H9 (cell line): ENCODE measurements around the gene MTSS2. TPM values are rescaled to one million over a fixed set of nuclear protein-coding genes. Genes with fewer than 3 reads are reported as not detected.
A peak's percentile ranks its signal among the peaks of the same experiment; 100 is the strongest.

Experiments
- DNase-seq: peaks from one replicate; pipeline ENCODE4 v3.0.0-alpha.2; 2017
- H2AFZ ChIP-seq: one replicate; pipeline ENCODE4 v1.6.1; 2013; ENCODE audit warnings: mild to moderate bottlenecking, low read length, control low read depth, moderate library complexity
- H2AK5ac ChIP-seq: 2 replicates; pipeline ENCODE4 v1.6.1; 2013; ENCODE audit warnings: low read length, control low read depth, mixed read lengths; ENCODE audit not compliant: insufficient read length
- H2BK120ac ChIP-seq: one replicate; pipeline ENCODE4 v1.6.1; 2013; ENCODE audit warnings: low read depth, mild to moderate bottlenecking, low read length, control low read depth, inconsistent platforms; ENCODE audit not compliant: poor library complexity, severe bottlenecking
- H2BK12ac ChIP-seq: 2 replicates; pipeline ENCODE4 v1.6.1; 2013; ENCODE audit warnings: low read length, control low read depth, mixed read lengths, low read depth; ENCODE audit not compliant: insufficient read length
- H2BK15ac ChIP-seq: 2 replicates; pipeline ENCODE4 v1.6.1; 2013; ENCODE audit warnings: low read depth, low read length, control low read depth
- H2BK20ac ChIP-seq: one replicate; pipeline ENCODE4 v1.6.1; 2013; ENCODE audit warnings: low read depth, mild to moderate bottlenecking, low read length, control low read depth, inconsistent platforms; ENCODE audit not compliant: poor library complexity, severe bottlenecking
- H2BK5ac ChIP-seq: 2 replicates; pipeline ENCODE4 v1.6.1; 2013; ENCODE audit warnings: low read length, control low read depth, mixed read lengths; ENCODE audit not compliant: insufficient read length
- H3K14ac ChIP-seq: 2 replicates; pipeline ENCODE4 v1.6.1; 2013; ENCODE audit warnings: low read length, control low read depth; ENCODE audit not compliant: insufficient read depth
- H3K18ac ChIP-seq: 2 replicates; pipeline ENCODE4 v1.6.1; 2013; ENCODE audit warnings: low read depth, mild to moderate bottlenecking, mixed read lengths, low read length, control low read depth; ENCODE audit not compliant: insufficient read length
- H3K23ac ChIP-seq: 2 replicates; pipeline ENCODE4 v1.6.1; 2013; ENCODE audit warnings: low read length, control low read depth, mixed read lengths, low read depth; ENCODE audit not compliant: insufficient read length
- H3K23me2 ChIP-seq: 2 replicates; pipeline ENCODE4 v1.6.1; 2013; ENCODE audit warnings: low read depth, mild to moderate bottlenecking, mixed read lengths, low read length, control low read depth; ENCODE audit not compliant: insufficient read length, poor library complexity, severe bottlenecking
- H3K27ac ChIP-seq: 2 replicates; pipeline ENCODE4 v1.5.1; 2013; ENCODE audit warnings: low read length, control low read depth, mixed read lengths, low read depth; ENCODE audit not compliant: insufficient read length
- H3K27me3 ChIP-seq: 2 replicates; pipeline ENCODE4 v1.6.1; 2013; ENCODE audit warnings: low read length, control low read depth, inconsistent platforms; ENCODE audit not compliant: insufficient read depth
- H3K4ac ChIP-seq: 2 replicates; pipeline ENCODE4 v1.6.1; 2013; ENCODE audit warnings: low read depth, mild to moderate bottlenecking, control low read depth, inconsistent platforms, low read length, moderate library complexity
- H3K4me1 ChIP-seq: 2 replicates; pipeline ENCODE4 v1.6.1; 2013; ENCODE audit warnings: low read length, control low read depth, inconsistent platforms; ENCODE audit not compliant: insufficient read depth
- H3K4me2 ChIP-seq: 2 replicates; pipeline ENCODE4 v1.6.1; 2013; ENCODE audit warnings: low read length, control low read depth, mixed read lengths; ENCODE audit not compliant: insufficient read length, insufficient read depth
- H3K56ac ChIP-seq: 2 replicates; pipeline ENCODE4 v1.6.1; 2013; ENCODE audit warnings: low read depth, mild to moderate bottlenecking, mixed read lengths, low read length, control low read depth; ENCODE audit not compliant: insufficient read length
- H3K79me1 ChIP-seq: 2 replicates; pipeline ENCODE4 v1.6.1; 2013; ENCODE audit warnings: low read depth, mild to moderate bottlenecking, moderate library complexity, low read length, control low read depth, inconsistent platforms; ENCODE audit not compliant: insufficient read depth, poor library complexity, severe bottlenecking
- H3K79me2 ChIP-seq: 2 replicates; pipeline ENCODE4 v1.6.1; 2013; ENCODE audit warnings: low read length, control low read depth, inconsistent platforms; ENCODE audit not compliant: insufficient read depth
- H3K9ac ChIP-seq: 2 replicates; pipeline ENCODE4 v1.6.1; 2013; ENCODE audit warnings: low read length, control low read depth, mixed read lengths; ENCODE audit not compliant: insufficient read length; ENCODE audit errors: extremely low read depth
- H3K9me3 ChIP-seq: one replicate; pipeline ENCODE4 v1.6.1; 2013; ENCODE audit warnings: low read depth, low read length, inconsistent platforms; ENCODE audit not compliant: control insufficient read depth
- H3T11ph ChIP-seq: one replicate; pipeline ENCODE4 v1.6.1; 2013; ENCODE audit warnings: mild to moderate bottlenecking, low read length, control low read depth, inconsistent platforms
- H4K20me1 ChIP-seq: one replicate; pipeline ENCODE4 v1.6.1; 2013; ENCODE audit not compliant: control insufficient read depth, insufficient read length, insufficient read depth
- H4K5ac ChIP-seq: 2 replicates; pipeline ENCODE4 v1.6.1; 2013; ENCODE audit warnings: low read depth, mild to moderate bottlenecking, mixed read lengths, low read length, control low read depth; ENCODE audit not compliant: insufficient read length
- H4K8ac ChIP-seq: replicated peaks from 2 replicates; pipeline ENCODE4 v1.6.1; 2013; ENCODE audit warnings: low read length, control low read depth, mixed read lengths, low read depth; ENCODE audit not compliant: insufficient read length
- H4K91ac ChIP-seq: 2 replicates; pipeline ENCODE4 v1.6.1; 2013; ENCODE audit warnings: low read depth, mild to moderate bottlenecking, moderate library complexity, mixed read lengths, low read length, control low read depth; ENCODE audit not compliant: insufficient read length
- H3K27ac Mint-ChIP-seq, 3 experiments: 2 replicates in 2 of 3; 3 replicates in 1 of 3; pipeline ENCODE4 v1.8.0; 2020 to 2021; ENCODE audit warnings: mixed read lengths in 3 of 3, mild to moderate bottlenecking in 1 of 3, moderate library complexity in 1 of 3
- H3K27me3 Mint-ChIP-seq: 2 replicates; pipeline ENCODE4 v1.8.0; 2021; ENCODE audit warnings: low read depth, mild to moderate bottlenecking, moderate library complexity, mixed read lengths
- H3K36me3 Mint-ChIP-seq, 3 experiments: 2 replicates in 2 of 3; 3 replicates in 1 of 3; pipeline ENCODE4 v1.8.0; 2020 to 2021; ENCODE audit warnings: low read depth in 3 of 3, mixed read lengths in 3 of 3; ENCODE audit not compliant: insufficient read depth in 1 of 3
- H3K4me1 Mint-ChIP-seq, 2 experiments: 2 replicates each; pipeline ENCODE4 v1.8.0; 2020; ENCODE audit warnings: mixed read lengths in 2 of 2
- H3K4me3 Mint-ChIP-seq, 2 experiments: 2 replicates in 1 of 2; 3 replicates in 1 of 2; pipeline ENCODE4 v1.8.0; 2020 to 2021; ENCODE audit warnings: mild to moderate bottlenecking in 2 of 2, mixed read lengths in 2 of 2, moderate library complexity in 1 of 2
- H3K9me3 Mint-ChIP-seq, 2 experiments: 2 replicates in 1 of 2; 3 replicates in 1 of 2; pipeline ENCODE4 v1.8.0; 2020; ENCODE audit warnings: mild to moderate bottlenecking in 2 of 2, mixed read lengths in 2 of 2, moderate library complexity in 1 of 2
- WGBS: extraction: QIAGEN DNeasy Blood & Tissue Kit; methylation state at CpG from one replicate; pipeline ENCODE4 v1.1.7; 2013; ENCODE audit warnings: missing lambda C conversion rate, low lambda C conversion rate, mixed read lengths; ENCODE audit not compliant: insufficient read length; ENCODE audit errors: extremely low coverage; 5-methylcytosine and 5-hydroxymethylcytosine counted together
- total RNA-seq: library from RNA; stranded (reverse); gene quantifications from 2 replicates; pipeline ENCODE4 v1.2.1, GENCODE V29; 2021
- TF ChIP-seq, protein P1 (sequence below): fragments of 200-600 bp; sonication (generic); conservative IDR thresholded peaks from 3 replicates; pipeline ENCODE4 v1.8.0; 2021; ENCODE audit warnings: antibody characterized with exemption, mild to moderate bottlenecking

MTSS2 gene
- total RNA-seq, 1 experiment from 2014 or later: 41.0 TPM

DNA sequence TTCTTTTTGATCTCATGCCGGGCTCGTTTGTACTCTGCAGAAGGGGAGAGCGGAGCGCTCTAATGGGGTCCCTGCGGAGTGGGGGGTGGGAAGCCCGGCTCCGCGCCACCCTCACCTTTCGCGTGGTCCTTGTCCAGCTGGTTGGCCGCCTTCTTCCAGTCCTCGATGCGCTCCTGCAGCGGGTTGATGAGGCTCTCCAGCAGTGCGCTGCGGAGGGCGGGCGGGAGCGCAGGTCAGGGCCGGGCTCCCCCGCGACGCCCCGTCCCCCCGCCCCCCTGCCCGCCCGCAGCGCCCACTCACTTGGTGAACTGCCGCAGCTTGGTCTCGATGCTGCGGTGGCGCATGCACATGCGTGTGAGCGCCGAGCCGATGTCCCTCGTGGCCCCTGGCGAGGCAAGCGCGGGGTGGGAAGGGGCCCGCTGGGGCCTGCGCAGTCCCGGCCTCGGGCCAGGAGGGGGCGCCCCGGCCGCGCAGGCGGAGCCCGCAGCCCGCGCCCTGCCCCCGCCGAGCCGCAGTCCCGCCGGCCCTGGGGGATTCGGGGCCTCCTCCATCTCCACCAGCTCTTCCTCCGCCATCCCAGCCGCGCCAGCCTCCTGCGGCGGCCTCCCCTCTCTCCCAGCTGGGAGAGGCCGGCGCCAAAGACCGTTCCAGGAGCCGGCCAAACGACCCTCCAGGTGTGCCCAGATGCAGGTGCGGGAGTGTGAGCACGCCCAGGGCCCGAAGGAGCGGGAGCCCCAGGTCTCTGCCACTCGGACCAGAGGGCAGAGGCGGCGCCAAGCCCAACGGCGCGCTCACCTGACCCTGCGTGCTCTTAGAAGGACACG, 6.0 kb downstream of the MTSS2 start:
- Histone ChIP-seq H3K9ac (no peak overlapping the region), H3K27me3 (no peaks in the 10 kb centered on the region), H3K14ac (no peak overlapping the region), H2BK5ac (no peak overlapping the region), H3K23me2 (peaks cover 1% of the 10 kb centered on the region), H4K5ac (no peak overlapping the region), H4K91ac (no peak overlapping the region), H2AFZ (no peak overlapping the region), H3K23ac (no peak overlapping the region), H3K4me2 (no peak overlapping the region), H3T11ph (no peak overlapping the region), H3K27ac (no peak overlapping the region), H3K9me3 (no peaks in the 10 kb centered on the region), H2BK120ac (no peak overlapping the region), H3K79me2 (no peaks in the 10 kb centered on the region), H2AK5ac (no peak overlapping the region), H4K20me1 (no peaks in the 10 kb centered on the region), H3K4me1 (no peaks in the 10 kb centered on the region), H2BK12ac (no peak overlapping the region), H4K8ac (no peak overlapping the region), H2BK20ac (no peak overlapping the region), H3K56ac (no peak overlapping the region), H2BK15ac (no peak overlapping the region), H3K18ac (no peak overlapping the region), H3K4ac (no peak overlapping the region), H3K79me1 (no peaks in the 10 kb centered on the region)
- no peaks in the 10 kb centered on the region for H3K27me3 Mint-ChIP-seq
- no CpG with 5 or more reads among the region's 80 CpGs for WGBS
- no peaks in the 10 kb centered on the region; a peak in 1 of 5 replicates for H3K9me3 Mint-ChIP-seq
- TF ChIP-seq, protein P1, sequence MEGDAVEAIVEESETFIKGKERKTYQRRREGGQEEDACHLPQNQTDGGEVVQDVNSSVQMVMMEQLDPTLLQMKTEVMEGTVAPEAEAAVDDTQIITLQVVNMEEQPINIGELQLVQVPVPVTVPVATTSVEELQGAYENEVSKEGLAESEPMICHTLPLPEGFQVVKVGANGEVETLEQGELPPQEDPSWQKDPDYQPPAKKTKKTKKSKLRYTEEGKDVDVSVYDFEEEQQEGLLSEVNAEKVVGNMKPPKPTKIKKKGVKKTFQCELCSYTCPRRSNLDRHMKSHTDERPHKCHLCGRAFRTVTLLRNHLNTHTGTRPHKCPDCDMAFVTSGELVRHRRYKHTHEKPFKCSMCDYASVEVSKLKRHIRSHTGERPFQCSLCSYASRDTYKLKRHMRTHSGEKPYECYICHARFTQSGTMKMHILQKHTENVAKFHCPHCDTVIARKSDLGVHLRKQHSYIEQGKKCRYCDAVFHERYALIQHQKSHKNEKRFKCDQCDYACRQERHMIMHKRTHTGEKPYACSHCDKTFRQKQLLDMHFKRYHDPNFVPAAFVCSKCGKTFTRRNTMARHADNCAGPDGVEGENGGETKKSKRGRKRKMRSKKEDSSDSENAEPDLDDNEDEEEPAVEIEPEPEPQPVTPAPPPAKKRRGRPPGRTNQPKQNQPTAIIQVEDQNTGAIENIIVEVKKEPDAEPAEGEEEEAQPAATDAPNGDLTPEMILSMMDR: peak; percentile 65; the same call in 2 of the 3 replicates
- peak; percentile 79 for DNase-seq
- peaks cover 4 to 14% of the 10 kb centered on the region in 2 experiments; a peak in 3 of 4 replicates for H3K4me1 Mint-ChIP-seq
- H3K36me3 Mint-ChIP-seq: peaks cover 2 to 31% (median 21%) of the 10 kb centered on the region in 3 experiments
- no peak overlapping the region for H3K27ac Mint-ChIP-seq
- H3K4me3 Mint-ChIP-seq: no peak overlapping the region; a peak in 1 of 5 replicates
